H1 (cell line): Measurements from ENCODE around the gene ST14.

Experiments used
- ATF3 ChIP-seq: IDR thresholded peaks from 2 replicates; pipeline ENCODE4 v1.6.1; 2011; ENCODE audit warnings: low read depth, mild to moderate bottlenecking, low read length; ENCODE audit not compliant: insufficient read depth
- CHD1 ChIP-seq: IDR thresholded peaks from 2 replicates; pipeline ENCODE4 v1.6.1; 2012; ENCODE audit warnings: low read depth, low read length, improper control_type of control experiment
- KDM1A ChIP-seq: fragments of 200-600, 300-600 bp; sonication (generic); IDR thresholded peaks from 2 replicates; pipeline ENCODE4 v1.7.1; 2016; ENCODE audit warnings: mild to moderate bottlenecking, low read length, borderline replicate concordance
- MAFK ChIP-seq: IDR thresholded peaks from 2 replicates; pipeline ENCODE4 v1.6.1; 2012; ENCODE audit warnings: low read depth, mild to moderate bottlenecking, improper control_type of control experiment, low read length
- POLR2A ChIP-seq, 2 experiments: IDR thresholded peaks; 1 replicate in 1 of 2; 2 replicates in 1 of 2; pipeline ENCODE4 v1.6.1; 2011; ENCODE audit warnings: low read depth in 2 of 2, low read length in 2 of 2, mild to moderate bottlenecking in 2 of 2; ENCODE audit errors: control extremely low read depth in 1 of 2
- POU5F1 ChIP-seq: IDR thresholded peaks from 2 replicates; pipeline ENCODE4 v1.6.1; 2011; ENCODE audit warnings: low read depth, mild to moderate bottlenecking, low read length, moderate library complexity
- SP1 ChIP-seq: IDR thresholded peaks from 2 replicates; pipeline ENCODE4 v1.6.1; 2011; ENCODE audit warnings: low read depth, low read length
- SUZ12 ChIP-seq: fragments of 200-600 bp; sonication (generic); IDR thresholded peaks from 2 replicates; pipeline ENCODE4 v1.6.1; 2012; ENCODE audit warnings: mild to moderate bottlenecking, inconsistent platforms, low read length, moderate library complexity, mixed read lengths
- TCF12 ChIP-seq: IDR thresholded peaks from 2 replicates; pipeline ENCODE4 v1.6.1; 2011; ENCODE audit warnings: low read depth, mild to moderate bottlenecking, low read length
- USF2 ChIP-seq: IDR thresholded peaks from 2 replicates; pipeline ENCODE4 v1.6.1; 2011; ENCODE audit warnings: low read length, improper control_type of control experiment
- YY1 ChIP-seq: IDR thresholded peaks from 2 replicates; pipeline ENCODE4 v1.6.1; 2011; ENCODE audit warnings: low read depth, mild to moderate bottlenecking, low read length
- TF ChIP-seq, protein P1 (sequence below), 3 experiments: IDR thresholded peaks; 1 replicate in 2 of 3; 2 replicates in 1 of 3; pipeline versions ENCODE4 v1.5.1 to v1.6.1; 2011; ENCODE audit warnings: low read length in 3 of 3, mild to moderate bottlenecking in 3 of 3, inconsistent platforms in 2 of 3, low read depth in 1 of 3, moderate library complexity in 1 of 3; ENCODE audit not compliant: insufficient read depth in 1 of 3; ENCODE audit errors: control extremely low read depth in 1 of 3

DNA sequence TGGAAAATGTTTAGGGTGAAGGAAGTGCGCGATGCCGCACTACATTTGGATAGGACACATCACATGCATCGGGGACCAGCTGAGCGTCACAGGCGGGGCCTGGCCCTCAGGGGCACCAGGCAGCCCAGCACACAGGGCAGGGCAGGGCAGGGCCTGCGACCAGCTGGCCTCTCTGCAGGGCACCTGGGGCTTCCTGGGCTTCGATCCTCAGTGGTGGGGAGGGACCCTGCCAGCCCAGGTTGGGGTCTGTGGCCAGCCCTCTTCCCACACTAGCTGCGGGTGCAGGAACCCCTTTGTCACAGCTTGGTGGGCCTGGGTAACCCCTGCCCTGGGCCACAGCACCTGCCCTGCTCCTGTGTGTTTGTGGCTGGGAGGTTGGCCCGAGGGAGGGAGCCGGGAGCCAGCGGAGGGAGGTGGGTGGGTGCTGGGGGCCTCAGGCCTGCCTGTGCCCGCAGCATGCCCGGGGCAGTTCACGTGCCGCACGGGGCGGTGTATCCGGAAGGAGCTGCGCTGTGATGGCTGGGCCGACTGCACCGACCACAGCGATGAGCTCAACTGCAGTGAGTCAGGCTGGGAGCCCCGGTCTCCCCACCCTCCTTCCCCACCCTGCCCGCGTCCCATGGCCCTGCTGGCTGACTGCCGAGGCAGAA, 37.9 kb downstream of the ST14 start:
- no peak for TF ChIP-seq POU5F1
- TF ChIP-seq, protein P1, sequence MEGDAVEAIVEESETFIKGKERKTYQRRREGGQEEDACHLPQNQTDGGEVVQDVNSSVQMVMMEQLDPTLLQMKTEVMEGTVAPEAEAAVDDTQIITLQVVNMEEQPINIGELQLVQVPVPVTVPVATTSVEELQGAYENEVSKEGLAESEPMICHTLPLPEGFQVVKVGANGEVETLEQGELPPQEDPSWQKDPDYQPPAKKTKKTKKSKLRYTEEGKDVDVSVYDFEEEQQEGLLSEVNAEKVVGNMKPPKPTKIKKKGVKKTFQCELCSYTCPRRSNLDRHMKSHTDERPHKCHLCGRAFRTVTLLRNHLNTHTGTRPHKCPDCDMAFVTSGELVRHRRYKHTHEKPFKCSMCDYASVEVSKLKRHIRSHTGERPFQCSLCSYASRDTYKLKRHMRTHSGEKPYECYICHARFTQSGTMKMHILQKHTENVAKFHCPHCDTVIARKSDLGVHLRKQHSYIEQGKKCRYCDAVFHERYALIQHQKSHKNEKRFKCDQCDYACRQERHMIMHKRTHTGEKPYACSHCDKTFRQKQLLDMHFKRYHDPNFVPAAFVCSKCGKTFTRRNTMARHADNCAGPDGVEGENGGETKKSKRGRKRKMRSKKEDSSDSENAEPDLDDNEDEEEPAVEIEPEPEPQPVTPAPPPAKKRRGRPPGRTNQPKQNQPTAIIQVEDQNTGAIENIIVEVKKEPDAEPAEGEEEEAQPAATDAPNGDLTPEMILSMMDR (IDR thresholded peaks at IDR 0.05; ENCODE audit: control extremely low read depth in 1 of 3, insufficient read depth in 1 of 3, low read depth in 1 of 3, low read length in 3 of 3), result no peak
- TF ChIP-seq SUZ12, result no peak
- TF ChIP-seq MAFK, result no peak
- no peak for TF ChIP-seq KDM1A
- TF ChIP-seq TCF12, result no peak
- no peak for TF ChIP-seq POLR2A (IDR thresholded peaks at IDR 0.05; ENCODE audit: control extremely low read depth in 1 of 2, low read depth in 2 of 2, low read length in 2 of 2)
- TF ChIP-seq SP1, result no peak
- no peak for TF ChIP-seq USF2
- no peak for TF ChIP-seq ATF3
- no peak for TF ChIP-seq YY1
- TF ChIP-seq CHD1, result no peak
